Activated T-helper 1 cell treated with anti-CD3 and anti-CD28 coated beads, Interleukin-2, amount 50 U/mL, for 16 hours (primary cell): ENCODE data around the gene HPSE2.

ENCODE experiments used
- DNase-seq, 2 donors: peaks; one replicate each; pipeline ENCODE4 v3.0.0-alpha.2; 2020; ENCODE audit warnings: low read depth in 1 of 2, low spot score in 1 of 2

Gene HPSE2

DNA sequence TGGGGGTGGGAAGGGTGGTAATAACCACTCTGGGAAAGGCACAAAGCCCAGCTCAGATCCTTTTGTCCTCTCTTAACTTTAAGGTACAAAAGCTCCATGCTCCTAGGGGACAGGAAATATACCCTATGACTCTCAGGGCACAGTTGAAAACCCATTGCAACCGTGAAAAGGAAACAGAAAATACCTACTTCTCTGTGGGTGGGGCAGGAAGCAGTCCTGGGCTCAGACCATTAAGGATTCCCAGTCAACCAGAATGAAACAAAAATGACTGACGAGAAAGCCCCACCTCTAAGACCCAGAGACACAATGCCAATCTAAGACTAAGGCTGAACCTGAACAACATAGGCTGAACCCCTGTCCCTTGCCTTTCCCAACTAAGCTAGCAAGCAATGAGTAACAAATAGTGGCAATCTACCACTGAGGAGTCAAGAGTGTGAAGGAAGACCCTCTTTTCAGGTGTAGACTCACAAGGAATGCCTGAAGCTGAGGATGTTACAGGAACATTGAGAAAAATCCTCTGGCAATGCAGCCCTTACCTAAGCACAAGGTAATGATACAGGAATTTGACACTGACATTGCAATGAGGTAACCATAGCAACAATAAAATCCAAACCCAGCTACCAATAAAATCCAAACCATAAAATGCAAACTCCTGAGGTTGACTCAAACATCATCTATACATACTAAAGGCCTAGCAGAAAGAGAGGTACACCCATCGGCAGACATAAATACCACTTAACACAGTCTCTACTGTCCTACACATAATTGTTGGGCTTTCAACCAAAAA, 380.1 kb downstream of the HPSE2 start:
- no peak for DNase-seq

DNA sequence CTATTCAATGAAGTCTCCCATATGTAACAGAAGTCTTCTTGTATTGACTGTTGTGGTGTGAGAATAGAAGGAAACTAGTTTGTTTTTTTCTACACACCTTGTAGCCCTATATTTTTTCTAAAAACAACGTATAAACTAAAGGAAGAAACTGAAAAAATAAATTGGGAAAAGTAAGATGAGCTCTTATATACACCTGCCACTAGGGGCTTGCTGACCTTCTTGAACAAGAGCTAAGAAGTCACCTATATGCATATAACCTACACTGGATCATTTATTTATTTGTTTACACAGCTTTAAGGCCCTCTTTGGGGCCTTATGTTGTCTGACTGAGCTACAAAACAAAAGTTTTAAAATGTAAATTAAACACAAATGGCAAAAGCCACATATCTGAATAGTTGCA, 383.0 kb downstream of the HPSE2 start:
- DNase-seq = no peak

DNA sequence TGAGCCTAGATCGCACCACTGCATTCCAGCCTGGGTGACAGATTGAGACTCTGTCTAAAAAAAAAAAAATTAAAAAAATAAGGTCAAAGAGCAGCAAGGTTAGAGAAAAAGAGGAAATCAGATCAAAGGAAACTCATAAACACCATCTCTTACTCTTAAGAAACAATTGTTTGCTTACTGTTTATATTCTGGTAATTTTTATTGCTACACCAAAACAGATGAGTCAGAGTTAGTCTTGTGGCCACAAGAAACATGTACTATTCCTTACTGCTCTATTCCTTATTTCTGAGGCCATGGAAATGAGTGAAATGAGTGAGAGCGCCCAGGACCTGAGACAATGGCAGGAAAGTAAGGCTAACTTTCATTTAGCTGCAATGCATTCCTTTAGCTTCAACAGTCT, 387.3 kb downstream of the HPSE2 start:
- no peak for DNase-seq

DNA sequence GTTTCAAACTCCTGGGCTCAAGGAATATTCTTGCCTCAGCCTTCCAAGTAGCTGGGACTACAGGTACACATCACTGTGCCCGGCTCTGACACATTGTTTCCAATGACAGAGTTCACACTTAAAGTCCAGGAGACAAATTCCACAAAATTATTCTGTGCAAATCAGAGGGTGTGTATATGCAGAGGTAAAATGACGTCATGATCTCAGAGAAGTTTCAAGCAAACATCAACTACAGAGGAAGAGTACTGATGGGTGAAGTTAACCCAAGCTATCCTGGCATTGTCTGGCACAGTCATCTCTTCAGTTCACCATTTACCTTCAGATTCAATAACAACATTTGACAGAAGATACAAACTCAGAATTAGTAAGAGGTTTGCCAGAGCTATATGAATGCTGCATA, 388.9 kb downstream of the HPSE2 start:
- no peak for DNase-seq

DNA sequence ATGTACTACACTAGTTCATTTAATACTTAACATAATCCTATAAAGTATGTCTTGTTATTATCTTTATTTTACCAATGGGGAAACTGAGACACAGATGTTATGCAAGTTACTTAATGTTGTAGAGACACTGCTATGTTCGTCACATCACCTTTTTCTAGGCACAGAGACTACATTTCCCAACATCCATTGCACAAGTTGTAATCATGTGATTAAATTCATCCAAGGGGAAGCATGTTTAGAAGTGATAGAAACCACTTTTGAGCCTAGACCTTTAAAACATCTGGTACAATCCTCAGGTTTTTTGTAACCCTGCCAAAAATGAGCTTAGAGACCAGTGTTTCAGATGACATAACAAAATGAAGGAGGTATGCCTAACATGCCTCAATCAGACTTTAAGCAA, 402.1 kb downstream of the HPSE2 start:
- no peak for DNase-seq

DNA sequence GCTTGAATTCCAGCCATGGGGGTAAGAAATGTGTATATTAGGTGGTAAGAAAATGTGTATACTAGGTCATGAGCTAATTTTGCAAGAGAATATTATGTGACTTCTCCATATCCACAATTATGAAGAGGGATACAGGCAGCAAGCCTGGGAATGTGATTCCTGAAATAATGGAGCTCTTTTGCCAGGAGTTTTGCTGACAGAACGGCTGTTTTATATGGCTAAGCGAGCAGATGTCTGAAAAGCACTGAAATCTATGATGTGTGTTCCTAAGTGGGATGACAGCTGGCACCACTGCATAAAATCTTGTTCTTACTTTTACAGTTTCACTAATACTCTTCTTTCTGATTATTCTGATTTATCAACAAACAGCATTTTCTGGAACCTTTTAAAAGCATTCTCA, 402.9 kb downstream of the HPSE2 start:
- DNase-seq = no peak

DNA sequence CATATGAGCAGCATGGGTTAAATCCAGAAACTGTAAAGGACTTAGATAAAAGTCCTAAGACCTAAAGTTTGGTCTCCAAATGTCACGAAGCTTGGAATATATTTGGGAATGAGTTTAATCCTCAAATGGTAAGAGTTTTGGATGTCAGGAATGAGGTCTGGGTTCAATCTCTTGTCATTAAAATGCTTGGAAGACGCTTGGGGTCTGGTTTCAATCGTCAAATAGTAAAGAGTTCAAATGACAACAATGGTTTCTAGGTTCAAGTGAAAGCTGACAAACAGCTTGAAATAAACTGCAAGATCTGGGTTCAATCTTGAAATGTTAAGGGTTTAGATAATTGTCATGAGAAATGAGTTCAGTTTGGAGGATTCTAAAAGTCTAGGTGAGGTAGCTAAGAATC, 403.5 kb downstream of the HPSE2 start:
- no peak for DNase-seq

DNA sequence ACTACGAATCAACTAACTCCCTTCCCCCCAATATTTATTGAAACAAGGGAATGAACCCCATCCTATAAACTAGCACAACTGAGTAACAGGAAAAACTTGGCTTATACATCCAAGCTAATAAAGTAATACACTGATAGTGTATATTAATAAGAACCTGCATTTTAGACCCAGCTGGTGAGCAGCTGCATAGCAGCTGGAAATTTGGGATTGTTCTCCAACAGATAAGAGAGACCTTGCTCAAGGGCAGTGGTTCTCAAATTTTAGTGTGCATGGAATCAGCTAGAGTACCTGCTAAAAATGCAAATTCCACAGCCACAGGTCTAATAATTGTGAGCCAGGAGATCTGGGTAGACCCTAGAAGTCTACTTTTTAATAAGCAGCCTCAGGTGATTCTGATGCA, 404.3 kb downstream of the HPSE2 start:
- no peak for DNase-seq

DNA sequence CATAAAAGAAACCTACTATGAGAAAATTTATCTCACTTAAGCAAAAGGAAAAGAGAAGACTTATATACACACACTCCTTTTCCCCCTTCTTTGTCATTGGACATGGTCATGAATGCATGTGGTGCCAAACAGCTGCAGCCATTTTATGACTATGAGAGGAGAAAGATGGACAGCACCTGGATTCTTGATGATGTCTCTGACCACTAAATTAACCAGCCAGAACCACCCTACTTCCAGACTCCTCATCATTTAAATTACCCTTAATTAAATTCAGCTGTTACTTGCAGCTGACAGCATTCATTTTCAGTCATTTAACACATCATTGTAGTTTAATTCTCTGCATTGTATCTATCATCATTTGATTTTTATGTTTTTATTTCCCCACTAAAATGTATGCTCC, 409.9 kb downstream of the HPSE2 start:
- DNase-seq = no peak

DNA sequence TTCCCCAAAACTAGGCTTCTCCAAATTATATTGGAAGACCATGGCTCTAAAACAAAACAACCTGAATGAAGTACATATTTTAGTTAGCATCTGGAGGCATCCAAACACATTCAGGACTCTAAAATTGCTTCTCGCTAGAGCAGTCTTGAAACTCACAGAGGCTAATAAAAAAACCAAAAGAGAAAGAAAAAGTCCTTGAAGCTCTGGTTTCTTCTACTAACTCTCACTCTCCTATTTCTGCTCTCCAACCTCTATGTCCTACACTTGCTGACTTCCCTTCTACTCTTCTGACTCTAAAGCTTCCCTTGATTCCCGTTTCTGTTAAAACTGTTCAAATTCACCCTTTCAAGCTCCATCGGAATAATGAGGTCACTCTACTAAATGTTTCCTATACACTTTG, 418.3 kb downstream of the HPSE2 start:
- no peak for DNase-seq

DNA sequence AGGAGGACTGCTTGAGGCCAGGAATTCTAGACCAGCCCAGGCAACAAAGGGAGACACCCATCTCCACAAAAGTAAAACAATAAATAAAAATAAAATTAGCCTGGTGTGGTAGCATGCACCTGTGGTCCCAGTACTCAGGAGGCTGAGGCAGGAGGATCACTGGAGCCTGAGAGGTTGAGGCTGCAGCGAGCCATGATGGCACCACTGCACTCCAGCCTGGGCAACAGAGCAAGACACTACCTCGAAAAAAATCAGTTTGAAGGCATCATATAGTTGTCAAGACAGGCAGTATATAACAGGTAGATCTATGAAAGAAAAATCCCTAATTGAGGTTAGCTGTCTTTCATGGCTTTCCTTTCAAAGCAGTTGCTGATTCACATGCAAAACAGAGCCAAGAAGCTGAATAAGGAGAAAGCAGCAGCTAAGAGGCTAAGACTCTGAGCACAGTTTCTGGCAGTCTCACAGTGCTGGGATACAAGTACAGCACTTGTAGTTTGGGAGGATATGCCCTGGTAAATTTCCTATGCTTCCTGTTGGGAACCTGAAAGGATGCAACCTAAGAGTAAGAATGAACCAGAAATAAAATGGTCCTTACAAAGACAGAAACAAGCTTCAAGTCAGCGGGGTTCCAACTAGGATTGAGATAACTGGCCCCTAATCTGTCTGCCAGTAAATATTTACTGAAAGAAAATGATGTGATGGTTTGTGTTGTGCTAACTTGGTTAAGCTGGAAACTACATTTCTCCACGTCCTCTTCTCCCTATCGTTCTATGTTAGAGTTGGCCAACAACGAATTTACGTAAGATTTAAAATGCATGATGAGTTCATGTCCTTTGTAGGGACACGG, 420.4 kb downstream of the HPSE2 start:
- no peak for DNase-seq

DNA sequence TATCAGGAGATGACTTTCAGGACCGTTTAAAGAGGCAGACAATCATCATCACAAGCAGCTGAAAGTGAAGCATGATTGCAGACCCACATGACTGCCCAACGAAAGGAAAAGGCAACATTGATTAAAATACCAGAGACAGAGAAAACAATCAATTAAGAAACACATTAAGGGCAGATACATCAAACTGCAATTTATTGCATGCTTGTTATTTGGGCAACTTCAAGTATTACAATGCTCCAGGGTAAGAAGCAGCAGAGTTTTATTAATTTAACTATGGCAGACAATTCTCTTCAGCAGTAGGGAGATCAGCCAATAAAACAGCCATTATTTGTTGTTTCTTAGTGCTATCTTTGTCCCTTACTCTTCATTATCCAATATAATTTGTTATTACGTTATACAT, 421.2 kb downstream of the HPSE2 start:
- no peak for DNase-seq

DNA sequence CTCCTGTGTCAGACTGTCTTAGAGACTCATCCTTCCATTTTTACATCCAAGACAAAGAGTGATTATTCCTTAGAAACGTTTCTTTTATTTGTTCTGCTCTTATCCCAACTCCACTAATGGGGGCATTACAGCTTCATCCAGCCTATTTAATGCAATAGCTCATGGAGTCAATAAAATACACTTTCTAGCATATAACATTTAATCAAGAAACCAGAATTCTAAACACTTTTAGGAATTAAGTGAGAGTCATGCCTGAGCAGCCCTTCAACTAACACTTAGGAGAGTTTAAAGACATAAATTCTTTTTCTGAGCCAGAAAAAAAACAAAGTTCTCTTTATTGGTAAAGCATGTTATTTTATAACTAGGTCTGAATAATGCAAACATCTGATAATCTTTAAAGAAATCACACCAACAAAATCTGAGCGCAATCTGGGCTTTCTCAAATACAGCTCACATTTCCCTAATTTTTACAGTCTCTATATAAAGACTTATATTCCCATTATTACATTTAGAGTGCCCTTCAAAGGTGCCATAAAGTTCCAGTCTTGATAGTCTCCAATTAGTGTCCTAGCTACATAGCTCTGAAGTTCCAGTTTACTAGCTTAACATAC, 427.3 kb downstream of the HPSE2 start:
- DNase-seq = no peak

DNA sequence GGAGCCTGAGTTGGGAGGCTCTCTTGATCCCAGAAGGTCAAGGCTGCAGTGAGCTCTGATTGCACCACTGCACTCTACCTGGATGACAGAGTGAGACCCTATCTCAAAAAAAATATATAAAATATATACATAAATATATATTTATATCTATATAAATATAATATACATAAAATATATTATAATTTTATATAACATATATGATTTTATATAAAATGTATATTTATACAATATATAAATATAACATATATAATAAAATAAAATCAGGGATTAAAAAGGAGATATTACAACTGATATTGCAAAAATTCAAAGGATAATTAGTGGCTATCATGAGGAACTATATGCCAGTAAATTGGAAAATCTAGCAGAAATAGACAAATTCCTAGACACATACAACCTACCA, 435.4 kb downstream of the HPSE2 start:
- no peak for DNase-seq

DNA sequence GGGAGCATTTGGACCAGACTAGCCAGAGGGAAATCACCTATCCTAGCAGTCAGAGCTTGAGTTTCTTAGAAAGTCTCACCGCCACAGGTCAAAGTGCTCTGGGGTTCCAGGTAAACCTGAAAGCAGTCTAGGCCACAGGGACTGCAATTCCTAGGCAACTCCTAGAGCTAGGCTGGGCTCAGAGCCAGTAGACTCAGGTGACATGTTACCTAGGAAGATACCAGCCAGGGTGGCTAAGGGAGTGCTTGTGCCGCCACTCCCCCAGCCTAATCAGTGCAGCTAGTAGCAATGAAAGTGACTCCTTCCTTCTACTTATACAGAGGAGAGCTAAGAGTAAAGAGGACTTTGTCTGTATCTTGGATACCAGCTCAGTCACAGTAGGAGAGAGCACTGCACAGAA, 440.2 kb downstream of the HPSE2 start:
- no peak for DNase-seq

DNA sequence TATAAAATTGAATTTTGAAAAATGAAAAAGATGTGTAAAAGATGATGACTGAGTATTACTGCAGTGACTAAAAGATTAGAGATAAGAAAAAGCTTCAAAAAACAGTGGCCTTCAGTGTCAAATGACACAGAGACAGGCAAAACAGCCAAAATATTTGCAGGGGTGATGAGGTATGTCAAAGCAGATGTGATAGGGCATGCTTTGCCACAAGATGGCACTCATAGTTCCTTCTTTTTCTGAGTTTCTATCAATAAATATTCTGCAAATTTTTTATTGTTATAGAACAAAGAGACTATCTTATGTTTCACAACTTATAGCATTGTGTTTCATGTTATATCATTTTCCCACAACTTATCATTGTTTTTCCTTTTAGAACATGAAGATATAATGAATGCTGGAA, 444.8 kb downstream of the HPSE2 start:
- no peak for DNase-seq

DNA sequence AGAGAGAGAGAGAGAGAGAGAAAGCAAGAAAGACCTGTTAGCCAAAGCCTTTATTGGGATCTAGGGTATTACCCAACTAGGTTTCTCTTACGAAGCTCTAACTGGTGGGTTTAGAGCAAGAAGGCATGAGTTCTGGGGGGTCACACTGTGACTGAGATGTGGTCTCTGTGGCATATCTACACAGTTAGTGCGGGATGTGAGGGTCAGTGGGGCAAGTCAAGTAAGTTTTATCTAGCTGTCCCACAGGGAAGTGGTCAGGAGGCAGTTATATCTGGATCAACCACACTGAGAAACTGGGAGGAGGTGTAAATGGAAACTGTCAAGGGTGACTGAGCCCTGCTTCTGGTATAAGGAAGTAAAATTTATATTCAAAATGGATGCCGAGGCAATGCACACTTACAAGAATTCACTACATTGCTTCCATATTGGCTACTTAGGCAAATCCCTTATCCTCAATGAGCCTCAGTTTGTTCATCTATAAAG, 457.3 kb downstream of the HPSE2 start:
- DNase-seq = no peak

DNA sequence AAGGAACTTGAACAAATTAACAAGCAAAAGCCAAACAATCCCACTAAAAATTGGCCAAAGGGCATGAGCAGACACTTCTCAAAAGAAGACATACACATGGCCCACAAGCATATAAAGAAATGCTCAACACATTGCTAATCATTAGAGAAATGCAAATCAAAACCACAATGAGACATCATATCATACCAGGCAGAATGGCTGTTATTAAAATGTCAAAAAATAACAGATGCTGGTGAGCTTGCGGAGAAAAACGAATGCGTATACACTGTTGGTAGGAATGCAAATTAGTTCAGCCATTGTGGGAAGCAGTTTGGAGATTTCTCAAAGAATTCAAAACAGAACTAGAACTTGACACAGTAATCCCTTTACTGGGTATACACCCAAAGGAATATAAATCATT, 477.2 kb downstream of the HPSE2 start:
- DNase-seq = no peak

DNA sequence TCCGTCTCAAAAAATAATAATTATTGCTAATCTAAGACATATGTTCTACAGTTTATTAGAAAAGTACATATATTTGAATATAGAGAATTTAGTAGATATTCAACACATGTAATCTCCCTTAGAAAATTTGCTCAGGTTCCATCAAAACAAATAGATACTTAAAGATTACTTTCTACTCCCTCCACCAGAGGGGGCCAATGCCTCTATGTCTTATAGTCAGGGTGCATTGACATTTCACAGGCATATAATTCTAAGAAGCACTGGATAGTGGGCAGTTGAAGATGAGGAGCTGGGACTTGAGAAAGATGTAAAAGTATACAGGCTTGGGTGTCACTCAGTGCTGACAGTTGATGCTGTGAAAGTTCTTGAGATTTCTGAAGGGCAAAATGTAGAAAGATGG, 487.4 kb downstream of the HPSE2 start:
- no peak for DNase-seq

DNA sequence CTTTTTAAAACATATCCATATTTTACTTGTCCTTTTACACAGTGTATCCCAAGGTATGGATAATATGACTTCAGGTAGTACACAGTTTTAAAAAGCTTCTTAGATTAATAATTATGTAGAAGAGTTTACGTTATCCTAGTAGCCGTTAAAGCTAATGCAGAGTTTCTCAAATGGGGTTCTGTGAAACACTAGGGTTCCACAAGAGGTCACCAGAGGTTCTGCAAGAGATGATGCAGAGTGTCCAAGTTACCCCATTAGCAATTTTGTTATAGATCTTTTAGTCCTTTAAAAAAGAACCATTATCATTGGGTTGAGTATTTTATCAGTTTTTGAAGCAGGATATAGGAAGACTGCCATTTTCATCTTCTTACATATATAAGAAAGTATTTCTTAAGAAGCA, 490.0 kb downstream of the HPSE2 start:
- DNase-seq = no peak

DNA sequence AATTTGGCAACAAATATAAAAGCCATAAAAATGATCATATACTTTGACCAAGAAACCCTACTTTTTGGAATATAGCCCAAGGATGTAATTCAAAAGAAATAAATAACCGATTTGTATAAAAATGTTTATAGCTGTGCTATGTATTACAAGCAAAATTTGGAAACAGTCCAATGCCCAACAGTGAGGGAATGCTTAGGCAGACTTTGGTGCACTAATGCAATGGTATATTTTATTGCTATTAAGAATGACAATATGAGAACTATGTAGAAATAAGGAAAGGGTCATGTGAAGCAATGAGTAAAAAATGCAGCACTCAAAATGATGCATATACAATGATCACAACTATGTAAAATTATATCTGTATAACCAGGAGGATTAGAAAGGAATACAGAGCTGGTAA, 515.1 kb downstream of the HPSE2 start:
- no peak for DNase-seq

DNA sequence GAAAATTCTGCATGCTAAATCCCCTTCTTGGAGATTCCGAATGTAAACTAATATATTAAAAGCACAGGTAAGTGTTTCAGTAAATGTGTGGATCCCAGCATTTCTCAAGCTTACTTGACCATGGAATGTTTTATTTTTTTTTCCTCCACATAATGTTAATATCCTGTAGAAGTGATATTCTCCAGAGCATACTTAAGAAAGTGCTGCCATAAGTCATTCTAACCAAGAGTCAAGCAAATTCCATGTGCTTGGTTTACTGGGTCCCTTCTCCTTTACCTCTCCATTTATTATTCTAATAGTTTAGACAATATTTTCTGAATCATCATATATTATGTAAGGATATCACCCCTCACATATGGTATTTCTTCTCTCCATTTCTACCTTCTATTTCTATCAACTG, 522.1 kb downstream of the HPSE2 start:
- DNase-seq = no peak
